GM19467 (cell line): Measurements from ENCODE around the gene NRG2.

Experiments used
- ATAC-seq: cut with Tn5 transposase; IDR thresholded peaks from one replicate; pipeline ENCODE4 v1.9.1; 2021; ENCODE audit warnings: mild to moderate bottlenecking, moderate library complexity; ENCODE audit not compliant: unreplicated experiment

NRG2 gene

DNA sequence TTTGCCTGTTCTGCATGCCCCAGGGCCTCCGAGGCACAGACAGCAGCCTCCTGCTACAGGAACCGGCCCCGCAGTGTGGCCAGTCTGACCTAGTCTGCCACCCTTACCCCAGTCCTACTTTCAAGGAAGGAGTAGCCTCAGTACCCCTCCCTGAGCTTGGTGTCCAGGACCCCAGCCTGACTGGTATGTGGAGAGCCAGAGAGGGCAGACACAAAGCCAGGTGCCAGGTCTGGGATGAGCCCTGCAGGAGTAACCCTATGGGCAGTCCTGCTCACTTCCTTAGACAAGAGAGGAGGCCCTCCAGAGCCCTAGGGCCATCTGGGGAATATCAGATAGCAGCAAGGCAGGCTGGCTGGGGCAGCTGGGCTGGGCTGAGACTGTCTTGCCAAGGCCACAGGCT, 67.8 kb downstream of the NRG2 start:
- ATAC-seq, result no peak

DNA sequence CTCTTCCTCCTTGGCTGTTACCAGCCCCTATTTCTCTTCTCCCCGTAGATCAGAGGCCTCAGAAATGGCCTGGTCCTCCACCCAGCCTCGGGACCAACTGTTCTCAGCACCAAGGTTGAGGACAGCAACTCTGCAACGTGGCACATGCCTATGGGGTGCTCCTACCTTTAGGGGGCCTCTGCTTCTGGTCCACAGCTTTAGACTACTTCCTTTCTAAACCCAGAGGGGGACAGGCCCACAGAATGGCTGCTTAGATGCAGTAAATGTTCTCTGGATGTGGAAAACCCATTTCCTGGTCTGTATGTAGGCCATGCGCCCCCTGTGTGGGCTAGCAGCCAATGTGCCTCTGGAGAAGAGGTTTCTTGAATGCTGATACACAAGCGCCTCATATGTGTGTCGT, 68.4 kb downstream of the NRG2 start:
- no peak for ATAC-seq

DNA sequence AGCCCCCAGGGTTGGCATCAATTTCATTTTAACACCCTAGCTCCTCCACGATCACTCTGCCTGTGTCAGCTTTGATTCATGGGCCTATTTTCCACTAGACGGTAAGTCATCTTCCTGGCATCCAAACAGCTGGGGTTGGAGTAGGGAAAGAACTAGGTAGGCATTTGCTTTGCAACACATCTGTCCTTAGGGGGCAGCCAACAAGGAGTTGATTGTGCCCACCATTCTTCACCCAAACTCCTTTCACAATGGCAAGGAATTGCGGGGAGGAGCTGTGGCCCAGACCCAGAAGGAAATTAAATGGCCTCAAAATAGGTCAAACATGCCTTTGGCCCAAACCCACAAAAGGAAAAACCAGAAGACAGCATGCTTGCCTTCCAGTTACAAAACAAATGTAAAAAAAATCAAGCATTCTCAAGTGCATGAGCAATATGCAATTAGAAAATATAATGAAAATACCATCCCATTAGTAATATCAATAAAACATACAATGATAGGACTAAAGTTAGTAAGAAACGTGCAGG, 71.8 kb downstream of the NRG2 start:
- ATAC-seq, result no peak

DNA sequence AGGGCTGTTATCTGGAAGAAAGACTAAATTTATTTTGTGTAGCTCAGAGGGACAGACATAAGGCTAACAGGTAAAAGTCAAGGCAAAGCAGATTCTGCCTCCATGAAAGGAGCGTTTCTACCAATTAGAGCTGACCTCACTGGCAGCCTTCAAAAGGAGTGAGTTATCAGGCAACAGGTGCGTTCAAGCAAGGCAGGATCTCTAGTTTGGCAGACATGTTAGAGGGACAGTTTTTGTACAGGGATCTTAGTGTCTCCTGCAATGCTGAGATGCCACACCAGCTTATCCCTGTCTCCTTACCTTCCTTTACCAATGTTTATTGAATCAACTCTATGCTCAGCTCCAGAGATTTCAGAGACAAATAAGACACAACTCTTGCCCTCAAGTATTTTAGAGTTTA, 73.8 kb downstream of the NRG2 start:
- ATAC-seq, result no peak

DNA sequence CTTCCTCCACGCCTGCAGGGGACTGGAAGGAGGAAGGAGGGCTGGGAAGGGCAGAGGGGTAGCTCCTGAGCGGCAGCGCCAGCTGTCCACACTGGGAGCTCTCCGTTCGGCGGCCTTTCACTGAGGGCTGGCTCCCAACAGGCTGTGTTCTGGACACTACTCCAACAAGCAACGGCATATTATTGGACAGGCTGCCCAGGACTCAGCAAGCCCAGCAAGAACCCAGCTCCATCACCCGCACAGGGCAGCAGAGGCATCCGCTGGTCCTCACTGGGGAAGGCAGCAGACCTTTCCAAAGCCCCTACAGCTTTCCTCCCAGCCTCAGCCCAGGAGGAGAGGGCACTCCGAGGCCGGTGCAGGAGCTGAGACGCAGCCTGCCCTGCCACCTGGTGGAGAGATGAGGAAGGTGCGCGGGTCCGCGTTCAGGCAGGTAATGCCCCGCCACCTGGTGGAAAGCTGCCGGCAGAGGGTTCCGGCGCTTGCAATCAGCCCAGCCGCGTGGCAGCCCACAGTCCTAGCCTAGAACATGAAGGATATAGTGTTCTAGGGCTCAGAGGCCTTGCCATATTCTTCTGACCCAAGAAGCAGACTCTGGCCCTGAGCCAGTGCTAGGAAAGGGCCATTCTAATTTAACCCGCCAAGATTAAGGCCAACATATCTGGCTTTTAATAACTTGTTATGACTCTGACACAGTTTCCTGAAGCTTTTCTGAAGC, 74.4 kb downstream of the NRG2 start:
- ATAC-seq, result peak; percentile 97

DNA sequence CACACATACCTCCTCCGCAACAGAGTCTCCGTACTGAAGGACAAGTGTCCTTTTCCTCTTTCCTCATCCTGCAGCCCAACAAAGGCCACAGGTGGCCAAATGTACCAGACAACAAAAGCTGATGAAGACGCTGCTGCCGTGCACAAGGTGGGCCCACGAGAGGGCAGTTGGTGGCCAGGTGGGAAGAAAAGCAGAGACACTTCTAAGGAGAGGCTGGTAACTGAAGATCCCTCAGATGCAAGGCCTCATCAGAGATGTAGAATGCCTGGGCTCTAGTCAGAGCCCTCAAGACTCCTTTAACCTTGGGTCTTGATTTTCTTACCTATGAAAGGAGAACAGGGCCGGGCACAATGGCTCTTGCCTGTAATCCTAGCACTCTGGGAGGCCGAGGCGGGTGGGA, 75.7 kb downstream of the NRG2 start:
- ATAC-seq, result no peak

DNA sequence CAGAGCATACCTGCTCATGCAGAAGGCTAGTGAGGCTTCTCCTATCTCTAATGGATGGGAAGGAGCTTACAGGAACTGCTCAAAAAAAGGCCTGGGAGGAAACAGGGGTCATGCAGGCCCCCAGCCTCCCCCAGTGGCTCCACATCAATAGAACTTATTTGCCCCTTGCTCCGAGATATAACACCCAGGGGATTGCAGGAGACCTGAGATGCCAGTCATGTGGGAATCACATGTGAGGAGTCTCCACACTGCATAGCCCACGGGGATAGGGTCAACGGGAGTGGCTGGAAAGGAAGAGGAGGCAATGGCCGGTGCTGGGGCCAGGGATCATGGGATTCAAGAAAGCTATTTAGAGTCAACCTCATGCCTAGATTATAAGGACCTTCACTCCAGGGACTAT, 76.2 kb downstream of the NRG2 start:
- no peak for ATAC-seq

DNA sequence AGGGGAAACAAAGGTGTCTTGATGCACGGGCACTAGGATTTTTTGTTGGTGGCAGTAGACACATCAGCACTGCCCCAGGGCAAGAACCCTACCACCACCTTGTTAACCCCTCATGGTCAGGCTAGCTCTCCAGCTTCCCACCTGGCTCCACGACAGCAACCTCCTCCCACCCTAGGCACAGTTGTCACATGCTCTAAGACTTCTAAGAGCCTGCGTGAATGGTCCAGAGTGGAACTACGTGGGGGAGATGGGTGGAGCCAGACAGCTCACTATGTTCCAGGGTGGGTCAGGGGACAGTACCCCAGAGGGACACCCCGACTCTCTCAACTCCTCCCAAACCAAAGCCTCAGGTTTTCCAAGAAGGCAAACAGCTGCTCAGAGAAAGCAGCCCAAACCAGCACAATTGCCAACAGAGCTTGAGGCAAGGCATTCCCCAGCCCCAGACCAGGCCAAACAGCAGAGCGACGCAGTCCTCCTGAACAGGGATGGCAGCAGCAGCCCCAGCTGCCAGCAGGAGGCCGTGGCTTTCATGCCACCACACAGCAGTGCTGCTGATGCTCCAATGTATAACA, 78.0 kb downstream of the NRG2 start:
- ATAC-seq, result no peak

DNA sequence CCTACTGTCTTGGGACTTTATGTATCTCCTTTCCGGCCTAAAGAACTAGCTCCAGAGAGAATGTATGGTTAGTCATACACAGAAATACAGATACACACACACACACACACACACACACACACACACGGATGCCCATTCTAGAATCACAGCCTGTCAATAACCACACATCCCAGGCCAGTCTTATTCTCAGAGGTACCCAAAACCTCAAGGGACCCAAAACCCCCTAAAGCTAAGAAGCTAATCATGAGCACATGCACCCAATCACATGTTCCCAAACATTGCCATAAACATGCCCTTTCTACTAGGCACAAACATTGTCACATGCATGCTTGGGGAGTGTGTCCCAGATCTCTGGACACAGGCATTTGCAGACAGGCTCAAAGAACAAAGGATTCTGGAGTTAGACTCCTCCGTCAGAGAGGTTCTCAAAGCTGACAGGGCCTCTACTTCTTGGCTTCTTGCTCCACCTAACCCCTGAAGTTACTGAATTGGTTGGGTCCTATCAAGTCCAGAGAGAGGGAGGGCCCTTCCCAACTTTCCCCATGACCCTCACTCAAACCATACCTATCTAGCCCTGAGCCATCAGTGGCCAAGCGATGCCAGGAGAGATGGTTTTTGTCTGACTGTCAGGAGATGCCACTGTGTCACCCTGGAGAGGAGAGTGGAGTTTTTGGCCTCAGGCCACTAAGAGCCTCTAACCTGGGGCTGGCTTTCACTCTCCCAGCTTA, 78.7 kb downstream of the NRG2 start:
- no peak for ATAC-seq

DNA sequence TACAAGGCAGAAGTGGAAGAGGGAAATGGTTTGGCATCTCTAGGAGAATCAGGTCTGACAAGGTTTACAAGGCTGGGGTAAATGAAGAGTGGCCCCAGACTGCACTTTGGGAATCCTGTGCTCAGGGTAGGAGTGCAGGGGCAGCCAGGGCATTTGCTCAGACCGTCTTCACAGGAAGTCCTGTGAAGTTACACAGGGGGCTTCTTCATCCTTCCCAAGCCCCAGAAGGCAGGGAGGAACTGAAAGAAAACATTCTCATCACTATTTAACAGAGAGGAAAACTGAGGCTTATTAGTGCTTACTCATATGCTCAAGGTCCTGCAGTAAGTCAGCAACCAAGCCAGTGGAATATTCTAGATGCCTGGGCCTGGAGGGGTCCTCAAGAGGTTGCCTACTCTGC, 80.7 kb downstream of the NRG2 start:
- no peak for ATAC-seq

DNA sequence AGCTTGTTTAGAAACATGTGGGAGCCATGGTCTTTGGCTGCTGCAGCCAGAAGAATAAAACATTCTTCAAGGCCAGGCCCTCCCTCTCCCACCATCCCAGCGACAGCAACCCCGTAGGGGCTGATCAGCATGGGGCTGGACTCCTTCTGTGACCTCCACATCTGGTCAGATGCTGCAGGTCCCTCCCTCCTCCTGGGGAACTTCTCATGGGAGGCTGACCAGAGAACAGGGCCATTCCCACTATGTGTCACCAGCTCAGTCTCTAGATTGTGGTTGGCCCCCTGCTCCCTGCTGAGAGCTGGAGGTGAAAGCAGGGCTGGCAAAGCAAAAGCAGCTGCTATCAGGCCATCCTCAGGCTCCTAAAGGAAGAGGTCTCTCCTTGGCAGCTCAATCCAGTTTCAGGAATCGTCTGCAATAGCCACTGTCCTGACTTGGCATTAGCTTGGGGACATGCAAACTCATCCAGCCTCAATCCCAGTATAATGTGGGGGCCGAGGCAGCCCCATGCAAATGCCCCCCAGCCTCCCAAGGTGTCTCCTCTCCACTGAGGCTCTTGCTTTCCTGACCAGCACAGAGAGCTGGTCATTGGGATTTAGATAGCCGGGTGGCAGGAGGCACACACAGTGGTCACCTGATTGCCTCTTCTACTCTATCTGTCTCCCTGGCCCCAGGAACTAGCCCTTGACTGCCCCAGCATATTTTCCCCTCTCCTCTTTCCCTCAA, 81.5 kb downstream of the NRG2 start:
- ATAC-seq, result no peak

DNA sequence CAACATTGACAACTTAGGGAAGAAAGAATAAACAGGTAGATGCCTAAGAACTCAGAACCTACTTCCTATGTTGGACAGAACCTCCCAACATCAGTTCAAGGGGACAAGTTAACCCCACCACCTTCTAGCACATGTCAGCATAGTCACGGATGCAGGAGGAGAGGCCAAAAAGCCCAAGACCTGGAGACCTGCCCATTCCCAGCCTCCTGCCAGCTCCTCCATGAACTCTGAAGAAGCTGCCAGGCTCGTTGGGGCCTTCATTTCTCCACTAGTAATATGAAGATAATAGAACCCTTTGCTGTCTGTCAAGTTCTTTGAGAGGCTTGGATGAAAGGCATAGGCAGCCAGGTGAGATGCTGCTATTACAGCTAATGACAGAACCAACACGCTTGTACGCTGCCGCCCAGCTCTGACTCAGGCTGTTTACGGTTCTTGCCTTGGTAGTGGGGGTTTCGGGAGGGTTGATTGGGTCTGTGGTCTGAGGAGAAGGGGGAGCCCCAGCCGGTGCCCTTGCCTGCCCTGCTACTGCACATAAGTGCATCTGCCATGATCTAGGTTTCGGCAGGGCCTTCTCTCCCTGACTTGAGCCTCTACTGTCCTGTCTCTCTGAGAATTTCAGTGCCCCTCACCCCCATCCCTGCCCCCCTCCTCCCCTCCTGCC, 82.2 kb downstream of the NRG2 start:
- ATAC-seq, result peak; percentile 56

DNA sequence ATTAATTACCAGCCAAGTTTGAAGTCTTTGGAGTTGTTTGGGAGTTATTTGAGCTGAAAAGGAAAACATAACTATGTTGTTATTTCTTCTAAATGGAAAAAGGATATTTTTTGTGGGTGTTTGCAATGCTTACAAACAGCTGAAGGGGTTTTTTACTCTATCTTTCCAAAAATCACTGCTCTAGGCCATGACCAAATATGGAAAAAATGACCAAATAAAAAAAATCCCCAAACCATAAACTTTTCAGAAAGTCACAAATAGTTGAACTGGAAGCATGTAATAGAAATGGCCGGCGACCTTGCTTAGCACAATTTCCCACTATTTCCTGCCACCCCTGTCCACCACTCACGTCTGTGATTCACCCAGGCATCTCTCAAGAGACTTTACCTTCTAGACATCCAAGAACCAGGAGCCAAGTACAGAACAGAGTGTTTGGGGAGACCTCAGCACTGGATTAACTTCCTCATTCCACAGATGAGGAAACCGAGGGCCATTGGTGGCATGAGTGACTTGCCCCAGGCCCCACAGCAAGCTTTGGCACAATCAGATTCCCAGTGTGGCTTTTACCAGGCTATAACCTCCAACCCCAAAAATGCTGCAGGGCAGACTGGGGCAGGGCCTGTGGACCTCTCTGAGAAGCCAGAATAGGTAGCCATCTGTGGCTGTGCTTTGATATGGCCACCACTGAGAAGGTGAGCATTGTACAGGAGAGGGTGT, 84.5 kb downstream of the NRG2 start:
- ATAC-seq, result no peak

DNA sequence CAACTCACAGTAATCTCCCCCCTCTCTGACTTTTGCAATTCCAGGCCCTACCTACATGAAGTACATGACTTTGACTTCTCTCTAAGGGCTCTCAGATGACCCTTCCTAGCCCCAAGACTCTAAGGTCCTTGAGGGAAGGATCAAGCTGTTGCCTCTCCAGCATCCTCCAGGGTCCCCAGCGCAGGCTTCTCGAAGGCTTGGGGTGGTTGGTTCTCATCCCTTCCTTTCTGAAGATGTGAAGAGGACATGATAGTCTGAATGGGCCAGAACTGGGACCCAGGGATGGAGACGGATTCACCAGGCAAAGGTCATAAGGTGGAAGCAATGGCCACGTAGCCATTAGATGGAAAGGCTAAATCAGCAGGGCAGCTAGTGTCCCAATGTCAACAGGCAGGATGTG, 86.8 kb downstream of the NRG2 start:
- no peak for ATAC-seq

DNA sequence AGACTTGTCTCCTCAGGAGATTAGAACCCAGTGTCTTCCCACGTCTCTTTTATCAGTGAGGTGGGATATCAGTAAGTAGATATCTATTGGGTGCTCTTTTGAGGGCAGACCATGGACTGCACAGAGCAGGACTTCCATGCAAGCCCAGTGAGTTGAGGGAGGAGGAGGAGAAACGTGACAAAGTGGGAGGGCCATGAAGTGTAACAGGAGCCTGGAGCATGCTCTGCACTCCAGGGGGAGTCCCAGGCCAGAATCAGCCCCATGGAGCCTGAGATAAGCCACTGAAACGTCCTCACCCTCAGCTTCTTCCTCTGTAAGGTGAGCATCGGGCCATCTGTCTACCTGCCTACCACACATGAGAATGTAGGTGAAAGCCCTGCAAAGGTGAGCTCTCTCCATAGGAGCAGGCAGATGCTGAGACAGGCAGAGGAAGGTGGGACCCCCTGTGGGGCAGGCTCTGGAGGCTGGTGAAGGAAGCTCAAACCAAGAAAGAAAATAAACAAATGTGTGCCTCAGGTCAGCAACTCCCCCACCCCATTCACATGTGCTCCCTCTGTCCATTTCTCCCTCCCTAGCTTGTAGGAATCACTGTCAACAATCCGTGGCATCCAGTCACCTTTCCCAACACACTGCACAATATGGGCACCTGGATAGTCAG, 87.4 kb downstream of the NRG2 start:
- no peak for ATAC-seq

DNA sequence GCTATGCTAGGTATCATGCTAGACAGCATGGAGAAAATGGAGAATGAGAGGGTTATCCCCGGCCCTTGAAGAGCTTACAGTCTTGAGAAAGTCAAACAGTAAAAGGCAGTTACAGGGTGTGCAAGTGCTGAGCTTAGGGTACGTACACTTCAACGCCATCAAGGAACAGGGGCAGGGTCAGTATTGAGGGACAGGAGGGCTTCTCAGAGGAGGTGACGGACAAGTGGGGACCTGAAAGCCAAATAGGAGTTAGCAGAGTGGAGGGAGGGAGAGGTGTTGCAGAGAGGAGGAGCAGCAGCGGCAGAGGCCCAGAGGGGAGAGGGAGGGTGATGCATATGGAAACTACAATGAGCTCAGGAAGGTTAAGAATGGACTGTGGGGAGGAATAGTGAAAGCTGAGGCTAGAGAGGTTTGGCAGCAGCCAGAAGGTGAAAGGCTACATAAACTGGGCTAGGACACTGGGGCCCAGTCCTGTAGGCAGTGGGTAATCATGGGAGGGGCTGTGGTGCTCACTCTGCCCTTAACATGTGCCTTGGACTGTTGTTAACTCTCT, 88.0 kb downstream of the NRG2 start:
- no peak for ATAC-seq

DNA sequence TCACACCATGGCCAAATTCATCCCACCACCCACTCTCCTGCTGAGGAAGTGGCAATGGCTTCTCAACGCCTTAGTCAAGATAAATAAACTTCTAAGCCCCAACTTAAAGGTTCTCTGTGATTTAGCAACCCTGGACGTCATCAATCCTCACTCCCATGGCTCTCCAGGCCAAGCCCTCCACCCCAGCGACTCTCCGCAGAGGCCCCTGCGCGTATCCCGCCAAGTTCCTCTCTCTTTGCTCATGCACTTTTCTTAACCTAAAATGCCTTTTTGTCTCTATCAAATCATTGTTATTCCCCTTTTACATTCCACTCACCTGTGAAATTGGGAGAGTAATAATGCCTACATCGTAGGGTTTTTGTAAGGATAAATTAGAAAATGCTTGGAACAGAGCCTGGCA, 88.6 kb downstream of the NRG2 start:
- ATAC-seq, result no peak

DNA sequence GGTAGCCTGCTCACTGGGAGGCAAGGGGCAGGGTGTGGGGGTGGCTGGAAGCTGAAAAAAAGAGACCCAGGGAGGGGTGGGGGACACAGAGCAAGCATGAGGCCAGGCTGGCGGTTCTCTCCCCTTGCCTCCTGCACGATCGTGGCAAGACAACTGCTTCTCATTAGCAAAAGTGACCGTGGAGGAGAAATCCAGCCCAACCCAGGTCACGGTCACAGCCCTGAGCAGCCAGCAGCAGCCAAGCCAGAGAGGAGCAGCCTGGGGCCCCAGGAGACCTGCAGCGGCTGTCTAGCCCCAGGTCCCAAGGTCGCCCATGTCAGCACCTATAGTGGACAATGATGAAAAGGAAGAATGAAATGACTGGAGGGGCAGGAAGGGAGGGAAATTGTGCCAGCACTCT, 89.1 kb downstream of the NRG2 start:
- ATAC-seq, result no peak

DNA sequence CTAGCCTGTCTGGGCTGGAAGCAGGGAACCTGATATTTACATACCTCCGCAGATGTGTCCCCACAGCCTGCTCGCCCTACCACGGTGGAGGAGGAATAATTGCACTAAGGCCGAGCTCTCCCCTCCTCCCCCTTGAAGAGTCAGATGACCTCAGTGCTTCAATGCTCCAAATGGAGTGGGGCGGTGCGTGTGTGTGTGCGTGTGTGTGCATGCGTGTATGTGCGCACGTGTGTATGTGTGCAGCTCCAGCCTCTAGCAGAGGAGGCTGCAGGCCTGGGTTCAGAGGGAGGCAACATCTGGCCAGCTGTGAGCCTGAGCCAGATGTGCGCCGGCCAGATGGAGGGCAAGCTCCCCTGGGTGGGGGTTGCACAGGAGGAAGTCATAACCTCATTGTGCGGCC, 90.5 kb downstream of the NRG2 start:
- ATAC-seq, result no peak

DNA sequence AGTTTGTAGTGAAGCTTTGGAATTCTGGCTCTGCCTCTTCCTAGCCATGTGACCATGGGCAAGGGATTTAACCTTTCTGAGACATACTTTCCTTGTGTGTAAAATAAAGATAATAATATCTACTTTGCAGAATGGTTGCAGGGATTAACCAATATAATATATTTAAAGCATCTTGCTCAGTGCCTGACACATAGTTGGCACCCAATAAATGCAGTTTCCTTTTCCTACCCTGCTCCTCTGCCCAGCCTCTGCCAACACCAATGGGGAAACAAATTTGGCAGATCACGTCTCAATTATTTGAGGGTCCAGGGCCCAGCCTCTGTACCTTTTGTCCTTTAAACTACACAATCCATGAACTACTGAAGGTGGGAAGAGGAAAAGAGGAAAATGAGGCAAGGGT, 91.1 kb downstream of the NRG2 start:
- ATAC-seq, result no peak
